Activated CD4-positive, alpha-beta memory T cell treated with anti-CD3 and anti-CD28 coated beads, Interleukin-2, amount 10 ng/mL, durations not matched to agents 7 days and 5 days (primary cell): Measurements from ENCODE around the gene PLA2G2D. TPM values are rescaled to one million over a fixed set of nuclear protein-coding genes. Genes with fewer than 3 reads are reported as not detected.

Experiments used
- CTCF ChIA-PET: fragments of 350-600 bp; sonication (Branson Sonifier 250); formaldehyde crosslinking; loops from one replicate; lab custom pipeline; 2021; ENCODE audit warnings: antibody characterized with exemption, inconsistent platforms; lab: Charles Lee
- POLR2A ChIA-PET: fragments of 350-600 bp; sonication (Branson Sonifier 250); formaldehyde crosslinking; loops from one replicate; lab custom pipeline; 2021; ENCODE audit warnings: antibody characterized with exemption; lab: Charles Lee
- DNase-seq: peaks from one replicate; pipeline ENCODE4 v3.0.0-alpha.2; 2020
- H3K27ac Mint-ChIP-seq: one replicate; pipeline ENCODE4 v1.8.0; 2021; ENCODE audit warnings: mild to moderate bottlenecking, mixed read lengths
- H3K27me3 Mint-ChIP-seq: one replicate; pipeline ENCODE4 v1.8.0; 2021; ENCODE audit warnings: mixed read lengths
- H3K36me3 Mint-ChIP-seq: one replicate; pipeline ENCODE4 v1.8.0; 2021; ENCODE audit warnings: low read depth, mixed read lengths
- H3K4me1 Mint-ChIP-seq: one replicate; pipeline ENCODE4 v1.8.0; 2021; ENCODE audit warnings: mixed read lengths
- H3K4me3 Mint-ChIP-seq: one replicate; pipeline ENCODE4 v1.8.0; 2021; ENCODE audit warnings: mild to moderate bottlenecking, mixed read lengths
- H3K9me3 Mint-ChIP-seq: one replicate; pipeline ENCODE4 v1.8.0; 2021; ENCODE audit warnings: mixed read lengths
- total RNA-seq, 2 experiments: library from RNA; stranded (reverse); gene quantifications; one replicate each; pipeline ENCODE4 v1.2.3, GENCODE V29; 2021

Gene PLA2G2D
- total RNA-seq = not detected

- H3K36me3 Mint-ChIP-seq = no peaks in the 10 kb centered on the region
- ChIA-PET CTCF (no interaction called here), POLR2A (no interaction called here)
- H3K9me3 Mint-ChIP-seq = no peaks in the 10 kb centered on the region
- peaks cover 14% of the 10 kb centered on the region for H3K27me3 Mint-ChIP-seq
- H3K27ac Mint-ChIP-seq = no peak within 1 kb of the TSS
- no peak for DNase-seq
- no peak within 1 kb of the TSS for H3K4me3 Mint-ChIP-seq
- H3K4me1 Mint-ChIP-seq = no peaks in the 10 kb centered on the region
Observed at GRCh38 chr1:20119347-20119746, at the start of gene PLA2G2D. PLA2G2D (minus strand) TSS chr1:20119536; CDS start chr1:20119498, 38 bp downstream.

GRCh38 chr1:20168564-20169491 lies 49.5 kb upstream of the PLA2G2D start:
- Mint-ChIP-seq H3K27ac (no peak overlapping the region), H3K4me3 (no peak overlapping the region), H3K4me1 (peaks cover 12% of the 10 kb centered on the region), H3K9me3 (peaks cover 3% of the 10 kb centered on the region), H3K36me3 (no peaks in the 10 kb centered on the region), H3K27me3 (peaks cover 3% of the 10 kb centered on the region)
- CTCF ChIA-PET = interaction anchor here (1.0 to 2.2 kb wide), 2 partner anchors 17 to 25 kb away, joined by 3 to 6 read pairs; no protein-coding TSS in a partner anchor
- no peak for DNase-seq
- POLR2A ChIA-PET = no interaction called here

- H3K9me3 Mint-ChIP-seq = peaks cover 3% of the 10 kb centered on the region
Observed at GRCh38 chr1:20167126-20167525, 47.8 kb upstream of the PLA2G2D start.

GRCh38 chr1:20166051-20166450 lies 46.7 kb upstream of the PLA2G2D start:
- DNase-seq = no peak
- Mint-ChIP-seq H3K9me3 (peaks cover 9% of the 10 kb centered on the region), H3K36me3 (no peaks in the 10 kb centered on the region), H3K27me3 (peaks cover 3% of the 10 kb centered on the region), H3K4me3 (no peak overlapping the region), H3K27ac (no peak overlapping the region), H3K4me1 (peaks cover under 1% of the 10 kb centered on the region)
- POLR2A ChIA-PET = no interaction called here
- CTCF ChIA-PET = interaction anchor here (0.8 to 6.1 kb wide), 7 partner anchors 9 to 47 kb away, joined by 3 to 41 read pairs (median 5); no protein-coding TSS in a partner anchor

More at GRCh38 chr1:20167126-20167525, 47.8 kb upstream of the PLA2G2D start:
- peaks cover 8% of the 10 kb centered on the region for H3K4me1 Mint-ChIP-seq
- H3K27ac Mint-ChIP-seq = no peak overlapping the region
- H3K36me3 Mint-ChIP-seq = no peaks in the 10 kb centered on the region
- H3K27me3 Mint-ChIP-seq = peaks cover 3% of the 10 kb centered on the region
- ChIA-PET POLR2A (no interaction called here), CTCF (interaction anchor here (0.7 to 6.1 kb wide), 3 partner anchors 12 to 28 kb away, joined by 3 to 41 read pairs (median 6); no protein-coding TSS in a partner anchor)
- no peak overlapping the region for H3K4me3 Mint-ChIP-seq
- no peak for DNase-seq

- H3K4me3 Mint-ChIP-seq = no peak overlapping the region
- no peaks in the 10 kb centered on the region for H3K36me3 Mint-ChIP-seq
- peaks cover 13% of the 10 kb centered on the region for H3K9me3 Mint-ChIP-seq
- POLR2A ChIA-PET = no interaction called here
- DNase-seq = peak; percentile 30
- peaks cover 3% of the 10 kb centered on the region for H3K27me3 Mint-ChIP-seq
- CTCF ChIA-PET = interaction anchor here (0.8 to 6.1 kb wide), 7 partner anchors 10 to 47 kb away, joined by 3 to 41 read pairs (median 5); no protein-coding TSS in a partner anchor
- H3K27ac Mint-ChIP-seq = no peak overlapping the region
- no peaks in the 10 kb centered on the region for H3K4me1 Mint-ChIP-seq
Observed at GRCh38 chr1:20165522-20165951, 46.2 kb upstream of the PLA2G2D start.

- POLR2A ChIA-PET = no interaction called here
- no peak overlapping the region for H3K27ac Mint-ChIP-seq
- DNase-seq = no peak
- no peaks in the 10 kb centered on the region for H3K4me1 Mint-ChIP-seq
- H3K4me3 Mint-ChIP-seq = no peak overlapping the region
- H3K9me3 Mint-ChIP-seq = peaks cover 16% of the 10 kb centered on the region
- no peaks in the 10 kb centered on the region for H3K36me3 Mint-ChIP-seq
- CTCF ChIA-PET = interaction anchor here (0.7 to 6.1 kb wide), 6 partner anchors 13 to 48 kb away, joined by 3 to 41 read pairs (median 9); no protein-coding TSS in a partner anchor
- H3K27me3 Mint-ChIP-seq = peaks cover 3% of the 10 kb centered on the region
Observed at GRCh38 chr1:20164694-20165202, 45.4 kb upstream of the PLA2G2D start.

GRCh38 chr1:20160034-20160433 lies 40.7 kb upstream of the PLA2G2D start:
- no peaks in the 10 kb centered on the region for H3K4me1 Mint-ChIP-seq
- no peak for DNase-seq
- CTCF ChIA-PET = no interaction called here
- H3K27ac Mint-ChIP-seq = no peak overlapping the region
- no peaks in the 10 kb centered on the region for H3K36me3 Mint-ChIP-seq
- H3K27me3 Mint-ChIP-seq = no peaks in the 10 kb centered on the region
- H3K9me3 Mint-ChIP-seq = peaks cover 19% of the 10 kb centered on the region
- POLR2A ChIA-PET = no interaction called here
- H3K4me3 Mint-ChIP-seq = no peak overlapping the region

GRCh38 chr1:20158358-20159070 lies 39.2 kb upstream of the PLA2G2D start:
- Mint-ChIP-seq H3K27ac (no peak overlapping the region), H3K9me3 (peaks cover 19% of the 10 kb centered on the region), H3K27me3 (no peaks in the 10 kb centered on the region), H3K4me3 (no peak overlapping the region), H3K36me3 (no peaks in the 10 kb centered on the region), H3K4me1 (peaks cover 12% of the 10 kb centered on the region)
- ChIA-PET CTCF (no interaction called here), POLR2A (no interaction called here)
- DNase-seq = no peak

- H3K36me3 Mint-ChIP-seq = no peaks in the 10 kb centered on the region
- no peaks in the 10 kb centered on the region for H3K27me3 Mint-ChIP-seq
- H3K4me3 Mint-ChIP-seq = peak overlapping the region; percentile 12
- ChIA-PET CTCF (interaction anchor here (0.6 to 5.2 kb wide), 5 partner anchors 17 to 346 kb away, joined by 4 to 48 read pairs (median 6); partner anchors contain the start of gene OTUD3), POLR2A (no interaction called here)
- H3K27ac Mint-ChIP-seq = no peak overlapping the region
- DNase-seq = no peak
- peaks cover 6% of the 10 kb centered on the region for H3K9me3 Mint-ChIP-seq
- peaks cover 16% of the 10 kb centered on the region for H3K4me1 Mint-ChIP-seq
Observed at GRCh38 chr1:20154301-20154831, 35.0 kb upstream of the PLA2G2D start.

GRCh38 chr1:20153000-20153418 lies 33.7 kb upstream of the PLA2G2D start:
- DNase-seq = no peak
- CTCF ChIA-PET = interaction anchor here (0.5 to 5.2 kb wide), 12 partner anchors 18 to 317 kb away, joined by 3 to 48 read pairs (median 6); partner anchors contain the start of gene OTUD3
- H3K4me3 Mint-ChIP-seq = no peak overlapping the region
- no peaks in the 10 kb centered on the region for H3K9me3 Mint-ChIP-seq
- H3K27ac Mint-ChIP-seq = no peak overlapping the region
- POLR2A ChIA-PET = no interaction called here
- H3K36me3 Mint-ChIP-seq = no peaks in the 10 kb centered on the region
- peaks cover 16% of the 10 kb centered on the region for H3K4me1 Mint-ChIP-seq
- no peaks in the 10 kb centered on the region for H3K27me3 Mint-ChIP-seq

GRCh38 chr1:20152599-20152930 lies 33.2 kb upstream of the PLA2G2D start:
- peak overlapping the region; percentile 62 for H3K4me3 Mint-ChIP-seq
- ChIA-PET CTCF (interaction anchor here (0.5 to 5.2 kb wide), 14 partner anchors 13 to 271 kb away, joined by 3 to 48 read pairs (median 5); partner anchors contain the start of gene OTUD3), POLR2A (no interaction called here)
- H3K9me3 Mint-ChIP-seq = no peaks in the 10 kb centered on the region
- H3K4me1 Mint-ChIP-seq = peaks cover 16% of the 10 kb centered on the region
- no peak overlapping the region for H3K27ac Mint-ChIP-seq
- no peaks in the 10 kb centered on the region for H3K27me3 Mint-ChIP-seq
- no peaks in the 10 kb centered on the region for H3K36me3 Mint-ChIP-seq
- DNase-seq = no peak

GRCh38 chr1:20151906-20152598 lies 32.7 kb upstream of the PLA2G2D start:
- Mint-ChIP-seq H3K27ac (no peak overlapping the region), H3K9me3 (no peaks in the 10 kb centered on the region), H3K36me3 (no peaks in the 10 kb centered on the region), H3K4me3 (peak overlapping the region; percentile 62), H3K27me3 (no peaks in the 10 kb centered on the region), H3K4me1 (peaks cover 16% of the 10 kb centered on the region)
- ChIA-PET CTCF (interaction anchor here (0.9 to 5.2 kb wide), 14 partner anchors 11 to 270 kb away, joined by 3 to 48 read pairs (median 6); partner anchors contain the start of gene OTUD3), POLR2A (no interaction called here)
- peak; percentile 81 for DNase-seq
